ENCODE measurements around the gene CACNB4. TPM values are rescaled to one million over a fixed set of nuclear protein-coding genes. Genes with fewer than 3 reads are reported as not detected.

Gene CACNB4
- total RNA-seq, 1 donor = 4.3 TPM

DNA sequence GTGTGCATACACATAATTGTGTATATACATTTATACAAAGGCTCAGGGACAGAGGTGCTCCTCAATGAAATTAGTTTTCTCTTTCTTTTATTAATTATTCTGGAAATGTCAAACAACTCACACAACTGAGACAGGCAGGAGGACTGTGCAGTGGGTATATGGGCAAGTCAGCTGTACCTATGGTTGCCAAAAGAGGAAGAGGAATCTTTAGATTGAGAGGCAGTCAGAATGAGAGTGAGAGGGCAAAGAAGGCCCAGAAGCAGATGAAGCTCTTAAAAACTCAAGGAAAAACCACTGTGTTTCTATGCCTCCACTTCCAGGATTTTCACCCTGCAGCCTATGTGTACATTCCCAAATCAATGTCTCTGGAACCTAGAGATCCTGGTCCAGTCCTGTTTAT is 79.1 kb downstream of the CACNB4 start:
- Histone ChIP-seq H3K9me3 (ENCODE audit: low read depth, low read length) (no peaks in the 10 kb centered on the region), H3K36me3 (ENCODE audit: insufficient read depth, low read length) (no peaks in the 10 kb centered on the region), H3K27ac (ENCODE audit: low read depth, low read length) (no peak overlapping the region), H3K79me2 (ENCODE audit: insufficient read depth, low read length) (no peaks in the 10 kb centered on the region), H3K4me3 (ENCODE audit: insufficient read depth, low read length) (no peak overlapping the region), H3K4me2 (ENCODE audit: insufficient read depth, low read length) (no peak overlapping the region), H4K20me1 (ENCODE audit: insufficient read depth, low read length) (no peaks in the 10 kb centered on the region), H3K27me3 (ENCODE audit: insufficient read depth, low read length) (peaks cover 19% of the 10 kb centered on the region), H2AFZ (ENCODE audit: low read length) (no peak overlapping the region), H3K4me1 (ENCODE audit: insufficient read depth, low read length) (no peaks in the 10 kb centered on the region)
- no peak for DNase-seq (ENCODE audit: insufficient read length, low spot score, missing footprints)
- TF ChIP-seq, protein P1, sequence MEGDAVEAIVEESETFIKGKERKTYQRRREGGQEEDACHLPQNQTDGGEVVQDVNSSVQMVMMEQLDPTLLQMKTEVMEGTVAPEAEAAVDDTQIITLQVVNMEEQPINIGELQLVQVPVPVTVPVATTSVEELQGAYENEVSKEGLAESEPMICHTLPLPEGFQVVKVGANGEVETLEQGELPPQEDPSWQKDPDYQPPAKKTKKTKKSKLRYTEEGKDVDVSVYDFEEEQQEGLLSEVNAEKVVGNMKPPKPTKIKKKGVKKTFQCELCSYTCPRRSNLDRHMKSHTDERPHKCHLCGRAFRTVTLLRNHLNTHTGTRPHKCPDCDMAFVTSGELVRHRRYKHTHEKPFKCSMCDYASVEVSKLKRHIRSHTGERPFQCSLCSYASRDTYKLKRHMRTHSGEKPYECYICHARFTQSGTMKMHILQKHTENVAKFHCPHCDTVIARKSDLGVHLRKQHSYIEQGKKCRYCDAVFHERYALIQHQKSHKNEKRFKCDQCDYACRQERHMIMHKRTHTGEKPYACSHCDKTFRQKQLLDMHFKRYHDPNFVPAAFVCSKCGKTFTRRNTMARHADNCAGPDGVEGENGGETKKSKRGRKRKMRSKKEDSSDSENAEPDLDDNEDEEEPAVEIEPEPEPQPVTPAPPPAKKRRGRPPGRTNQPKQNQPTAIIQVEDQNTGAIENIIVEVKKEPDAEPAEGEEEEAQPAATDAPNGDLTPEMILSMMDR (IDR thresholded peaks at IDR 0.05; ENCODE audit: extremely low read depth, low read depth, low read length) = no peak

DNA sequence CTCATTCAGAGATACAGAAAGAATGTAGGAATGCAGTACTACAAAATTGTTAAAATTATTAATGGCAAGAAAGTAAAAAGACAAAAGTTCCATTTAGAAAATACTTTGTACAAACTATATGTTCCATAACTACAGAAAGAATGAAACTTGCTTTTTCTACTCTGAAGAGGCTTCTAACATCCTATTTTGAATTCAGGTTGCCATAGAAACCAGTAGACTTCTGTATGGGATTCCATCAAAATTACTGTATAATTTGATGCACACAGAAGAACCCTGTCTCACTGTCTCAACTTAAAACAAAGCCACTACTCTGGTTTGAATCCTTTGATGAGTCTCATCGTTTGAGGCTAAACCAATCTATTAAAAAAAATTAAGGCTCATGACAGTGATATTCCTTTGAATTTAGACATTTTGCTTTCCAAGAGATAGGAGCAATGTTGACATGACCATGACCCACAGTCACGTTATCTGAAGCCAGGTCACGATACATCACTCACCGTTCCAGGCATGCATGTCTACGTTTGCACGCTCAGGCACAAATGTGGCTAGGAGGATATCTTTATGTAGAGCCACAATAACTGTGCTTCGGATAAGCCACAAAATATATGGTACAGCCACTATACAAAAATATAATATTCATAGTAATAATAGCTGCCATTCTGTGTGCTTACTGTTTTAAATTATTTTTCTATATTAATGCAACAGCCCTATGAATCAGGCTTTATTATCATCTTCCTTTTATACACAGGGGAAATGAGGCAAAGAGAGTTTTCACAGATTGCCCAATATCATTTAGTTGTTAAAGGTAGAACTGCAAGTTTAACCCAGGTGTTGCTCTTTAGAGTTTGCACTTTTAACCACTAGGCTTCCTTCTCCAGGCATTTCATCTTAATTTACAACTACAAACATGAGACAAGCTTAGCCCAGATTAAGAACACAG is 82.4 kb downstream of the CACNB4 start:
- peaks cover 16% of the 10 kb centered on the region for H3K27me3 ChIP-seq (ENCODE audit: insufficient read depth, low read length)
- H2AFZ ChIP-seq (ENCODE audit: low read length) = no peak overlapping the region
- H3K79me2 ChIP-seq (ENCODE audit: insufficient read depth, low read length) = no peaks in the 10 kb centered on the region
- H3K4me1 ChIP-seq (ENCODE audit: insufficient read depth, low read length) = no peaks in the 10 kb centered on the region
- no peak overlapping the region for H3K4me3 ChIP-seq (ENCODE audit: insufficient read depth, low read length)
- DNase-seq (ENCODE audit: insufficient read length, low spot score, missing footprints) = no peak
- no peak overlapping the region for H3K4me2 ChIP-seq (ENCODE audit: insufficient read depth, low read length)
- TF ChIP-seq, protein P1 (IDR thresholded peaks at IDR 0.05; ENCODE audit: extremely low read depth, low read depth, low read length) = no peak
- H3K36me3 ChIP-seq (ENCODE audit: insufficient read depth, low read length) = no peaks in the 10 kb centered on the region
- no peak overlapping the region for H3K27ac ChIP-seq (ENCODE audit: low read depth, low read length)
- no peaks in the 10 kb centered on the region for H4K20me1 ChIP-seq (ENCODE audit: insufficient read depth, low read length)
- no peaks in the 10 kb centered on the region for H3K9me3 ChIP-seq (ENCODE audit: low read depth, low read length)

DNA sequence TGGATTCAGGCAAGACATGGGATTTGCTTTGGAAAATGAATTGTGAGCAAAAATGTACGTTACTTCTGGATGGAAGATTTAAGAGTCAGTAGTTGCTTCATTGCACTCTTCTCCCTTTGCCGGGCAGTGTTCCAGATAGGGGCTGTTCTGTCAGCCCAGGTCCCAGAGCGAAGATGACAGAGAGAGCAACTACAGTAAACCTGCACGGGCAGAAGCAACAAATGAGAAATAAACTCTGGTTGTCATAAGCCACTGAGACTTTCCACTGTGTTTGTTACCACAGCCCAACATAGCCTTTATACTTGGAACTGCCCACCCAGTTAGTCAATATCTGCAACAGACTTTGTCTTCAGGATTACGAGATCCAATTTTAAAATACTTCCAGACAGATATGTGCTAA is 83.3 kb downstream of the CACNB4 start:
- TF ChIP-seq, protein P1 (IDR thresholded peaks at IDR 0.05; ENCODE audit: extremely low read depth, low read depth, low read length) = no peak

DNA sequence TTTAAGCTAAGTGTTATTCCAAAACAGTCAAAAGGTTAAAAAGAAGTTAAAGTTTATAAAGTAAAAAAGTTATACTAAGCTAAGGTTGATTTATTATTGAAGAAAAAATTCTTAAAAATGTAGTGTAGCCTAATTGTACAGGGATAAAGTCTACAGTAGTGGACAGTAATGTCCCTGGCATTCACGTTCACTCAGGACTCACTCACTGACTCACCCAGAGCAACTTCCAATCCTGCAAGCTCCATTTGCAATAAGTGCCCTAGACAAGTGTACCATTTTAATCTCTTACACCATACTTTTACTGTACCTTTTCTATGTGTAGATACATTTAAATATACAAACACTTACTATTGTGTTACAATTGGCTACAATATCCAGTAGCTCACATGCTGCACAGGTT is 86.1 kb downstream of the CACNB4 start:
- no peaks in the 10 kb centered on the region for H3K9me3 ChIP-seq (ENCODE audit: low read depth, low read length)
- TF ChIP-seq, protein P1 (IDR thresholded peaks at IDR 0.05; ENCODE audit: extremely low read depth, low read depth, low read length) = no peak
- no peak for DNase-seq (ENCODE audit: insufficient read length, low spot score, missing footprints)

More for the DNA sequence above, 83.3 kb downstream of the CACNB4 start:
- Histone ChIP-seq H4K20me1 (ENCODE audit: insufficient read depth, low read length) (no peaks in the 10 kb centered on the region), H2AFZ (ENCODE audit: low read length) (no peak overlapping the region), H3K27me3 (ENCODE audit: insufficient read depth, low read length) (peaks cover 15% of the 10 kb centered on the region), H3K4me2 (ENCODE audit: insufficient read depth, low read length) (no peak overlapping the region), H3K36me3 (ENCODE audit: insufficient read depth, low read length) (no peaks in the 10 kb centered on the region), H3K9me3 (ENCODE audit: low read depth, low read length) (no peaks in the 10 kb centered on the region), H3K4me1 (ENCODE audit: insufficient read depth, low read length) (no peaks in the 10 kb centered on the region), H3K4me3 (ENCODE audit: insufficient read depth, low read length) (no peak overlapping the region), H3K27ac (ENCODE audit: low read depth, low read length) (no peak overlapping the region), H3K79me2 (ENCODE audit: insufficient read depth, low read length) (no peaks in the 10 kb centered on the region)
- DNase-seq (ENCODE audit: insufficient read length, low spot score, missing footprints) = no peak

More for the DNA sequence above, 86.1 kb downstream of the CACNB4 start:
- H3K36me3 ChIP-seq (ENCODE audit: insufficient read depth, low read length) = no peaks in the 10 kb centered on the region
- no peaks in the 10 kb centered on the region for H3K79me2 ChIP-seq (ENCODE audit: insufficient read depth, low read length)
- no peak overlapping the region for H3K27ac ChIP-seq (ENCODE audit: low read depth, low read length)
- H3K4me2 ChIP-seq (ENCODE audit: insufficient read depth, low read length) = no peak overlapping the region
- H3K27me3 ChIP-seq (ENCODE audit: insufficient read depth, low read length) = peaks cover 5% of the 10 kb centered on the region
- H3K4me3 ChIP-seq (ENCODE audit: insufficient read depth, low read length) = no peak overlapping the region
- no peak overlapping the region for H2AFZ ChIP-seq (ENCODE audit: low read length)
- H4K20me1 ChIP-seq (ENCODE audit: insufficient read depth, low read length) = no peaks in the 10 kb centered on the region
- H3K4me1 ChIP-seq (ENCODE audit: insufficient read depth, low read length) = no peaks in the 10 kb centered on the region
